EL (cell line): Measurements from ENCODE around the gene NR2C2.
"Not testable (repeated sequence)": the region's sequence is repeated elsewhere in the genome, so short reads cannot be mapped to it uniquely, and the experiment has no call there.

Experiments
- DNase-seq: peaks from one replicate; pipeline ENCODE4 v3.0.0-alpha.2; 2016

NR2C2 gene

GRCh38 chr3:14962762-14963161 is 15.4 kb downstream of the NR2C2 start:
- DNase-seq, result peak; percentile 69

GRCh38 chr3:14967285-14967684 is 19.9 kb downstream of the NR2C2 start:
- no peak for DNase-seq

GRCh38 chr3:14969671-14970070 is 22.3 kb downstream of the NR2C2 start:
- no peak for DNase-seq

GRCh38 chr3:14976317-14976716 is 28.9 kb downstream of the NR2C2 start:
- no peak for DNase-seq

GRCh38 chr3:14980689-14981088 is 33.3 kb downstream of the NR2C2 start:
- DNase-seq, result no peak

- DNase-seq, result no peak
Measured at GRCh38 chr3:14984581-14985113, 37.3 kb downstream of the NR2C2 start.

GRCh38 chr3:14988988-14989394 is 41.6 kb downstream of the NR2C2 start:
- no peak for DNase-seq

- no peak for DNase-seq
Measured at GRCh38 chr3:14989943-14990779, 42.8 kb downstream of the NR2C2 start.

GRCh38 chr3:14990780-14991148 is 43.4 kb downstream of the NR2C2 start:
- no peak for DNase-seq

GRCh38 chr3:14991151-14991742 is 43.9 kb downstream of the NR2C2 start:
- no peak for DNase-seq

- no peak for DNase-seq
Measured at GRCh38 chr3:14991818-14992612, 44.6 kb downstream of the NR2C2 start.

- no peak for DNase-seq
Measured at GRCh38 chr3:14997941-14998340, 50.6 kb downstream of the NR2C2 start.

GRCh38 chr3:14999182-14999581 is 51.8 kb downstream of the NR2C2 start:
- DNase-seq, result not testable (repeated sequence)

- peak; percentile 56 for DNase-seq
Measured at GRCh38 chr3:15007681-15008141, 60.3 kb downstream of the NR2C2 start.

GRCh38 chr3:15009167-15009566 is 61.8 kb downstream of the NR2C2 start:
- DNase-seq, result no peak

- DNase-seq, result no peak
Measured at GRCh38 chr3:15010664-15011063, 63.3 kb downstream of the NR2C2 start.

GRCh38 chr3:15011174-15011573 is 63.8 kb downstream of the NR2C2 start:
- DNase-seq, result no peak

- no peak for DNase-seq
Measured at GRCh38 chr3:15014606-15015328, 67.4 kb downstream of the NR2C2 start.

GRCh38 chr3:15015456-15015855 is 68.1 kb downstream of the NR2C2 start:
- peak; percentile 13 for DNase-seq

GRCh38 chr3:15017191-15017590 is 69.8 kb downstream of the NR2C2 start:
- DNase-seq, result no peak

GRCh38 chr3:15023249-15023648 is 75.9 kb downstream of the NR2C2 start:
- DNase-seq, result no peak

GRCh38 chr3:15023719-15024118 is 76.3 kb downstream of the NR2C2 start:
- DNase-seq, result no peak

GRCh38 chr3:15029625-15030024 is 82.2 kb downstream of the NR2C2 start:
- DNase-seq, result no peak
